GM19395 (cell line): ENCODE measurements around the gene PPIA.
"Not testable (repeated sequence)": the region's sequence is repeated elsewhere in the genome, so short reads cannot be mapped to it uniquely, and the experiment has no call there.

ENCODE experiments used
- ATAC-seq: cut with Tn5 transposase; IDR thresholded peaks from one replicate; pipeline ENCODE4 v1.9.1; 2021; ENCODE audit warnings: mild to moderate bottlenecking, moderate library complexity; ENCODE audit not compliant: unreplicated experiment

The PPIA gene

GRCh38 chr7:44762726-44763522 lies 33.6 kb upstream of the PPIA start:
- no peak for ATAC-seq

DNA sequence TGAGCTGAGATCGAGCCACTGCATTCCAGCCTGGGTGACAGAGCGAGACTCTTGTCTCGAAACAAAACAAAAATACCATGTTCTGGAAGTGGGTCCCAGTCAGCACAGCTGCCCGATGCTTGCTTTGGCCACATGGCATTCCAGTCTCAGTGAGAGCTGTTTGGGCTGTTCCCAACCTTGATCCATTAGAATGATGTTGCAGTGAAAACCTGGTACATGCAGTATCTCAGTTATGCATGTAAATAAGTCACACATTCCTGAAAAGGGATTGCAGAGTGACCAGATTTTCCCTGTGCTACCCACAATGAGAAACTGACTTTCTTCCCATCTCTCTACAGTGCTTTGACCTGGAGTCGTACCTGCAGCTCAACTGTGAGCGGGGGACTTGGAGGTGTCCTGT lies 32.4 kb upstream of the PPIA start:
- ATAC-seq, result no peak

GRCh38 chr7:44764665-44765578 lies 31.6 kb upstream of the PPIA start:
- no peak for ATAC-seq

GRCh38 chr7:44765579-44766415 lies 30.7 kb upstream of the PPIA start:
- ATAC-seq, result no peak

- ATAC-seq, result no peak
Observed at GRCh38 chr7:44766416-44766801, 30.1 kb upstream of the PPIA start.

DNA sequence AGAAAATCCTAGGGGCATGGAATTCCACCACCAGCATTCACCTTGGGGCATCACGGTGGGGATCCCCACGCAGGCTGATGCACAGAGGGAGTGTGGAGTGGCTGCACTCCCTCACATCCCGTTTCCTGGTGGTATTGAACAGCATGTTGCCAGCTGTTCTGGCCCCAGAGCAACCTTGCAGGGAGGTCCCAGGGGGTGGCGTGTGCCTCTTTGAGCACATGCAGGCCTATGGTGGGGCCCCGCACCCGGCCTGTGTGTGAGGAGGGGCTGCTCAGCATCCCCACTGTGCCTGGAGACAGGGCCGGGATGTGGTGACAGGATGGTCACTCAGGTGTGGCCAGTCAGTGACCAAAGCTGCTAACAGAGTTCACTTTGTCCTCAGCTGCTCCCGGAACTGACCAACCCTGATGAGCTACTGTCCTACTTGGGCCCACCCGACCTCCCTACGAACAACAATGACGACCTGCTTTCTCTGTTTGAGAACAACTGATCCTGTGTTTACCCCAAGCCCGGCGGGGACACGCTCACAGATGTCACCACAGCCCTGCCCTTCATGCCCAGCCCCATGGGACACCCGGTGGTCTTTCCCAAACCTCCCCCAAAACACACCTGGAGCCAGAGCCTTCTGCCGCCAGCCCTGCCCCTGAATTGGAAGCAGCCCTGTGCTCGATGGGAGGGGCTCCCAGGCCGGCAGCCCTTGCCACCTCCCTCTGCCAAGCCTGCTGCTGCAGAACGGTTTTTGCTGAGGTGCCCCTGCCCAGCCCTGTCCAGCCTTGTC lies 29.2 kb upstream of the PPIA start:
- ATAC-seq, result no peak

- ATAC-seq, result peak; percentile 85
Observed at GRCh38 chr7:44767912-44768627, 28.4 kb upstream of the PPIA start.

- no peak for ATAC-seq
Observed at GRCh38 chr7:44768628-44769371, 27.7 kb upstream of the PPIA start.

DNA sequence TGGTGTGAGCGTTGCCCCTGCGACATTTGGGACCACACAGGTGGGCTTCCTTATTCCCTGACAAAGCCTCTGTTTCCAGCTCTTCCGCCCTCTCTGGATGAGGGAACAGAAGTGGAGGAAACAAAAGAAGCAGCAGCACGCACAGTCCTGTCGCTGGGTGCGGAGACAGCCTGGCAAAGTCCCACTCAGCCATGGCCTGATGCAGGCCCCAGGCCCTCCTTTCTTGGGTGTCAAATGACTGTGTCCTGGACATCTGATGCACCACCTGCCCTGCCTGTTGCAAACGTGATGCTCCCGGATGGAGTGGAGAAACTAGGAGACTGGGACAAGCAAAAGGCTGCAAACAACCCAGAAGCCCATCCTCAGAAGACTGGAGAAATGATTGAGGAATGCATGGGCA lies 27.1 kb upstream of the PPIA start:
- ATAC-seq, result no peak

GRCh38 chr7:44769776-44770294 lies 26.6 kb upstream of the PPIA start:
- peak; percentile 58 for ATAC-seq

DNA sequence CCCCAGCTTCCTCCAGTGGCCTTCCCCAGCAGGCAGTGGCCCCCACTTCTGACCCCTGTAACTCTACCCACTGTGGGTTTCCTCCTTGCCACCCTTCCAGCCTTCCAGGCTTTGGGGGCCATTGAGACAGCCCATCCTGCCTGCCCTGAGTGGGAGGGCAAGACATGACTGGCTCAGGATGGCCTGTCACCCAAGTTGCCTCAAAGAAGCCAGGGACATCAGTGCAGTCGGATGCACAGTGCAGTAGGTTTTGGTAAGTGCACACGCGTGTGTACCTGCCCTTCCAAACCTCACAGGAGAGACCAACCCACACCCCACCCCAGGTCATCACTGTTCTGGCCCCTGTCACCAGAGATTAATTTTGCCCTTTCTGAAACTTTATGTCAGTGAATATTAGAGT lies 25.1 kb upstream of the PPIA start:
- ATAC-seq, result no peak

DNA sequence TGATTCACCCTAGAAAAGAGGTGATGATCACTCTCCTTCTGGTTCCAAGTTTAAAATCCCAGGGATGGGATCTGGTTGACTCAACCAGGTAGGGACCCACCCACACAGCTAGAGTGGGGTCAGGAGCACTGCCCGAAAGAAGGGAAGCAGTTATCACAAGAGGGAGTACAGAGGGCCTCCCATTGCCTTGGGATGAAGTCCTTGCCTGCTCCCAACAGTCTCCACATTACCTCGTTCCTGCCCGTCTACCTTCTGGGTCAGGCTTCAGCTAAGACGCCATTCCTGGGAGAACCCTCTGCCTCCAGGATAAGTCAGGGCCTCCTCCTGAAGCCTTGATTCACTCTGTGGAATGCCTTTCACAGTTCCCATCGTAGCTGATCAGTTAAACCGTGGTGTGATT lies 24.0 kb upstream of the PPIA start:
- ATAC-seq, result no peak

DNA sequence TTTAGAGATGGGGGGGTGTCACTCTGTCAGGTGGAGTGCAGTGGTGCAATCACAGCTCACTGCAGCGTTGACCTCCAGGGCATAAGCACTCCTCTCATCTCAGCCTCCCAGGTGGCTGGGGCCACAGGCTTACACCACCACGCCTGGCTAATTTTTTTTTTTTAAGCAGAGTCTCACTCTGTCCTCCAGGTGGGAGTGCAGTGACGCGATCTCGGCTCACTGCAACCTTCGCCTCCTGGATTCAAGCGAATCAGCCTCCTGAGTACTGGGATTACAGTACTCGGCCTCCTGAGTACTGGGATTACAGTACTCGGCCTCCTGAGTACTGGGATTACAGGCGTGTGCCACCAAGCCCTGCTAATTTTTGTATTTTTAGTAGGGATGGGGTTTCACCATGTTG lies 23.6 kb upstream of the PPIA start:
- ATAC-seq, result no peak

GRCh38 chr7:44774486-44774885 lies 22.0 kb upstream of the PPIA start:
- not testable (repeated sequence) for ATAC-seq

DNA sequence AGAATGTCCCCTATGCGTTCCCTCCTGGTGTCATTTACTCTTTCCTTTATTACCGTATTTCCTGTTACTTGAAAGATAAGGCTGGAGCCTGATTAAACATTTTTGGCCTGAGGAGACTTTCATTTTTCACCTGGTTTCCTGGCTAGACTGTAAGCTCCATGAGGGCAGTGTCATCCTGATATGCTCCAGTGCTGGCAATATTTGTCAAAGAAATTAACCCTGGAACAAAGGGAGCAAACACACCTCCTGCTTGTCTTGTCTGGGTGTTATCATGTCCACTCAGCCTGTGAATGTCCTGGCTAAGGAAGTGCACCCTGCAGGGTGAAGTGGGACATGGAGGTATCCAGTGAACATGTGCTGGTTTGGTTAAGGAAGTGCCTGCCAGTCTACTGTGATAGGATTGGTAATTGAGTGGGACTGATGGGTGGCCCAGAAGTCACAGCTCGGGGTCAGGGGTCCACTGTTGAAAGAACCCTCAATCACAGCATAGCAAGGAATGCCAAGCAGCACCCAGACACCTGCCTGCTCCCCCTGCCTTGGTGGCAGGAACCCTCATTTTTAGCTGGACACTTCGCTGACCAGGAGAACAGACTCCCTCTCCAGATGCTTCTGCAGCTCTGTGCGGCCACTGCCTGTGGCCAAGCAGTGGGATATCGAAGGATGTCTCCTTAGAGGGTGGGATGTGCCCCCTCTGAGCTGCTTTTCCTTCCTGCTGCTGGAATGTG lies 20.9 kb upstream of the PPIA start:
- no peak for ATAC-seq

GRCh38 chr7:44776211-44776610 lies 20.3 kb upstream of the PPIA start:
- no peak for ATAC-seq

GRCh38 chr7:44782460-44782859 lies 14.0 kb upstream of the PPIA start:
- no peak for ATAC-seq

DNA sequence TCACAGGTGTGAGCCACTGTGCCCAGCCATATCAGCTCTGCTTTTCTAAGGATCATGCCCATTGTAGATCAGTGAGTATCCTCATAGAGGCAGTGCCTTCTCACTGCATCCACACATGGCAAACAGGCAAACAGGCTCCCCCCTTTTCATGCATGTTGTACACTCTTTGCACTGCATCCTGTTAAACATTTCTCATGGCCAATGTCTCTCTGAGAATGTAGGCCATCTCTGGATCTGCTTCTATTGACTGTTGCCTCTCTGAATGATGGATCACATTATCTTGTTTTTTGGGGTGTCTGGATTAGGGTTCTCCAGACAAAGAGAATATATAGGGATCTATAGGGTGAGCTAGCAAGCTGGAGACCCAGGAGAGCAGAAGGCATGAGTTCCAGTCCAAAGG lies 13.1 kb upstream of the PPIA start:
- ATAC-seq, result no peak
